T-helper 2 cell treated with Interferon-gamma antibody and Interleukin-4, amounts not matched to agents 100 ng/mL and 5 ng/mL, for 36 hours (primary cell): ENCODE results near the gene CDK6. TPM values are rescaled to one million over a fixed set of nuclear protein-coding genes. Genes with fewer than 3 reads are reported as not detected.

Source experiments
- intact Hi-C: fragments of 100-400 bp; cut with micrococcal nuclease; formaldehyde crosslinking; loops from one replicate; pipeline ENCODE4 v1.15.1; 2023
- total RNA-seq: library from RNA; stranded (reverse); gene quantifications from 2 replicates; pipeline ENCODE4 v1.2.3, GENCODE V29; 2022

Gene CDK6
- total RNA-seq, 1 donor from 2014 or later = 136 TPM

GRCh38 chr7:92653136-92653535 is 183.2 kb downstream of the CDK6 start:
- intact Hi-C loops = no loop called here

- intact Hi-C loops = loop anchor here (1.0 kb wide), 1 partner anchor 24 kb away; no protein-coding TSS in a partner anchor
Measured at GRCh38 chr7:92652536-92652935, 183.8 kb downstream of the CDK6 start.

- intact Hi-C loops = no loop called here
Measured at GRCh38 chr7:92650391-92650790, 186.0 kb downstream of the CDK6 start.

- intact Hi-C loops = no loop called here
Measured at GRCh38 chr7:92648067-92648466, 188.3 kb downstream of the CDK6 start.

- intact Hi-C loops = no loop called here
Measured at GRCh38 chr7:92647652-92648051, 188.7 kb downstream of the CDK6 start.

GRCh38 chr7:92647011-92647625 is 189.3 kb downstream of the CDK6 start:
- intact Hi-C loops = no loop called here

GRCh38 chr7:92645114-92646061 is 191.0 kb downstream of the CDK6 start:
- intact Hi-C loops = no loop called here

GRCh38 chr7:92644406-92645113 is 191.8 kb downstream of the CDK6 start:
- intact Hi-C loops = no loop called here

GRCh38 chr7:92643821-92644220 is 192.6 kb downstream of the CDK6 start:
- intact Hi-C loops = loop anchor here (2.0 kb wide), 1 partner anchor 13 kb away; no protein-coding TSS in a partner anchor

GRCh38 chr7:92641921-92642511 is 194.4 kb downstream of the CDK6 start:
- intact Hi-C loops = loop anchor here (1.0 to 2.0 kb wide), 3 partner anchors 9 to 43 kb away; no protein-coding TSS in a partner anchor

GRCh38 chr7:92639966-92640365 is 196.4 kb downstream of the CDK6 start:
- intact Hi-C loops = loop anchor here (2.0 kb wide), 2 partner anchors 15 to 45 kb away; no protein-coding TSS in a partner anchor

GRCh38 chr7:92639213-92639896 is 197.0 kb downstream of the CDK6 start:
- intact Hi-C loops = loop anchor here (2.0 kb wide), 1 partner anchor 15 kb away; no protein-coding TSS in a partner anchor

- intact Hi-C loops = no loop called here
Measured at GRCh38 chr7:92636018-92636560, 200.3 kb downstream of the CDK6 start.

GRCh38 chr7:92635538-92635937 is 200.8 kb downstream of the CDK6 start:
- intact Hi-C loops = no loop called here

GRCh38 chr7:92634924-92635519 is 201.4 kb downstream of the CDK6 start:
- intact Hi-C loops = loop anchor here (5.0 kb wide), 1 partner anchor 482 kb away; the partner anchor contains the start of gene SAMD9

- intact Hi-C loops = loop anchor here (5.0 kb wide), 1 partner anchor 483 kb away; the partner anchor contains the start of gene SAMD9
Measured at GRCh38 chr7:92634205-92634604, 202.2 kb downstream of the CDK6 start.

- intact Hi-C loops = loop anchor here (1.0 to 5.0 kb wide), 4 partner anchors 8 to 484 kb away; partner anchors contain the start of gene SAMD9
Measured at GRCh38 chr7:92633211-92633906, 203.0 kb downstream of the CDK6 start.

- intact Hi-C loops = loop anchor here (1.0 to 5.0 kb wide), 4 partner anchors 7 to 485 kb away; partner anchors contain the start of gene SAMD9
Measured at GRCh38 chr7:92632791-92633190, 203.6 kb downstream of the CDK6 start.
